RKO (cell line): ENCODE data around the gene PGBD4.

ENCODE experiments used
- DNase-seq: peaks from one replicate; pipeline ENCODE4 v3.0.0-alpha.2; 2016; ENCODE audit warnings: low spot score

Gene PGBD4

DNA sequence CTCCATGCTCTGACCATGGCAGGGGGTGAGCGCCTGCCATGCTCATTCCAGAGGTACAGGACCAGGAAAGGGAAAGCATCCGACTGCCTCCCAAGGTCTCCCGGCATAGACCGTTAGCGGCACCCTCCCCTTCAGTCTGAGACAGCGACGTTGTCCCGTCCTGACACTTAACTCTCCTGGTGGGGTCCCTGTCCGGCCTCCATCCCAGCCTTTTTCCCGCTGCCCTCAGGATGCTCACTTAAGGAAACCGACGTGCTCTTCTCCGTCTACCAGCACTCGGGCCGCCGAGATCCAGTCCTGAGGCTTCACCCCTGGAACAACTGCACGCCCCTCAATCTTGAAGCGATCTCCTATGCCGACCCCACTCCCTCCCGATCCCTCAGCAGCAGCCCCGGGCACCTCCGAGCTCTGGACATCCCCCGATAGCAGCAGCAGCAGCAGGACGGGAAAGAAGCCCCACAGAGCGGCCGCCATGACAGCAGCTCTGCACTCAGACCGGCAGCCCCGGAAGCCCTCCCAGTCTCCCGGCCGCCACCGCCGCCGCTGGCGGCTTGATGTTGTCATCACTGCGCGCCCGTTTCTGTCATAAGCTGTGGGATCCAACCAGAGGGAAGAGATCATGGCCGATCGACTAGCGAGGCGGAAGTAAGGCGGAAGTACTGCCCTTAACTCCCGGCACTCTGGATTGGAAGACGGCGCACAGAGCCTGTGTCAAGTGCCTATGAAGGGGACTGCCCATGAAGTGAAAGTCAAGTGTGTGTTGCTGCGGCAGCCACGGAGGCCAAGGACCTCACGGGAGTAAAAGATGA lies at the start of gene PGBD4, which contains the start of gene EMC7:
Gene PGBD4, plus strand, starts transcription at position 718 of the 809 bp plus-strand sequence. CDS start 449 bp downstream, outside the sequence.
Gene EMC7, minus strand, starts transcription at position 497 of the 809 bp plus-strand sequence. Its CDS starts 23 bp downstream, at position 474.
- peak; percentile 97 for DNase-seq

DNA sequence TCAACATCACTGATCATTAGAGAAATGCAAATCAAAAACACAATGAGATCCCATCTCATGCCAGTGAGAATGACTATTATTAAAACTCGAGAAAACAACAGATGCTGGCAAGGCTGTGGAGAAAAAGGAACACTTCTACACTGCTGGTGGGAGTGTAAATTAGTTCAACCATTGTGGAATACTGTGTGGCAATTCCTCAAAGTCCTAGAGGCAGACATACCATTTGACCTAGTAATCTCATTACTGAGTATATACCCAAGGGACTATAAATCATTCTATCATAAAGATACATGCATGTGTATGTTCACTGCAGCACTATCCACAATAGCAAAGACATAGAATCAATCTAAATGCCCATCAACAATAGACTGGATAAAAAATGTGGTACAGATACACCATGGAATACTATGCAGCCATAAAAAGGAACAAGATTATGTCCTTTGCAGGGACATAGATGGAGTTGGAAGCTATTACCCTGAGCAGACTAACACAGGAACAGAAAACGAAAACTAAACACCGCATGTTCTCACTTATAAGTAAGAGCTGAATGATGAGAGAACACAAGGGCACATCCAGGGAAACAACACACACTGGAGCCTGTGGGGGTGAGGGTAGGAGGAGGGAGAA lies 47.7 kb upstream of the PGBD4 start:
- no peak for DNase-seq

DNA sequence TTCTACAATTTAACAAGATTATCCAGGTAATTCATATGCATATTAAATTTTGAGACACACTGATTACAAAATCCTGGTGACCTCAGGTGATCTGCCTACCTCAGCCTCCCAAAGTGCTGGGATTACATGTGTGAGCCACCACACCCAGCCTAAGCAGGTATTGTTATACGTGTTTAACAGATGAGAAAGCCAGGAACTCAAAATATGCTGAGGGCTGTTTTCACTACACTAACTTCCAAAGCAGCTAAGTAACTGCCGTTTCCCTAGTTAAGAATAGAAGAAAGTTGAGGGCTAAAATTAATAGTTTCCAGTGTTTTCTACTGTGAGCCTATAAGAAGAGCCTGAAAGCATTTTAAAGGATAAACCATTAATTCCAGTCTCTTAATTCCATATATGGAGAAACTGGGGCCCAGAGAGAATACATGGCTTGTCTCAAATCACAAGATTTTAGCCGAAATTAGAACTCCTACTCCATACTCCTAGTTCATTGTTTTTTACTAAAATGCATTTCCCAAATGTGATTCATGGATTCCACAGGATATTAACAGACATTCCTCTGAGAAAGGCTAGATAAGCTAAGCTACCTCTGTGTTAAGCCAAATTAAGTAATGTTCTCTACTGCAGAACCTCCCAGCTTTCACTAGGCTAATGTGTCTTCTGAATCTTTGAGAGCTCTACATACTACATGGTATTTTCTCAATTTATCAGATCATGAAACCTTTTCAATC lies 45.9 kb upstream of the PGBD4 start:
- DNase-seq = peak; percentile 16

DNA sequence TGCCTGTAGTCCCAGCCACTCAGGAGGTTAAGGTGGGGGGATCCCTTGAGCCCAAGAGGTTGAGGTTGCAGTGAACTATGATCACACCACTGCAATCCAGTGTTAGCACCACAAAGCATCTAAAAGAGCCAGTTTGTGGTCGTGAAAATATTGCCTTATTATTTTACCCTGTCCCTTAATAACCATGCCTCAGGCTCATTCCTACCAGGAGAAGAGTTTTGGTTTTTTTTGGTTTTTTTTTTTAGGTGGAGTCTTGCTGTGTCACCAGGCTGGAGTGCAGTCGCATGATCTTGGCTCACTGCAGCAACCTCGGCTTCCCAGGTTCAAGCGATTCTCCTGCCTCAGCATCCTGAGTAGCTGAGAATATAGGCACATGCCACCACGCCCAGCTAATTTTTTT lies 45.0 kb upstream of the PGBD4 start:
- no peak for DNase-seq

DNA sequence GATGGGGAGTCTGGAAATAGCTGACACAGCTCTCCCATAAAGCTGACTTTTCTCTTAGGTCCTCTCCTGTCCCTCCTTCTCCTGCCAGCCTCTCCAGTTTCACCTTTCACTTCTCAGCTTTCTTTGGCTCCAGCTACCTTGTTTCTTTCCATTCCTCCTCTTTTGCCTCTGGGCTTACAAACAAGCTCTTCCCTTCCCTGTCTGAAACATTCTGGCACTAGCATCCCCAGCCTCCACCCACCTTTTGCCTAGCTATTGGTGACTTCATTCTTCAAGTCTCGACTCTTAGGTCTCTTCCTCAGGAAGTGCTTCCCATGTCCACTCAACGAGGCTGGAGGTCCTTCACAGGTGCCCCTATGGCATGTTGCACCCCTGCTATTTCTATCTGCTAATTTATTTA lies 42.4 kb upstream of the PGBD4 start:
- no peak for DNase-seq

DNA sequence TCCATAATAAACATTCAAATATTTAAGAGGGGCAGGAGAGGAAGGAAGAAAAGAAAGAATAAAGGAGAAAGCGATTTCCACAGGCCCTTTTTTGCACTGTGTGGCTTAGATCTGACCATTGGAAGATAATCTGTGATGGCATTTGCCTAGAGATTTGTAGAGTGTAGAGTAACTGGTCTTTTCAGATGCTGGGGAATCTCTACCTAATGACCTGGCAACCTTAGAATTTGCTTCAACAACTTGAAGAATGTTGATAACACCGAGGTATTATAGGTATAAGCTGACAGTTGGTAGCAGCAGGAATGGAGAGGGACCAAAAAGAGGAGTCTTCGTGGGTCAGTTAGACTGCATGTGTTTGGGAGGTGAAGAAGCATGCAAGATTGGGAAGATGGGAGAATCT lies 41.9 kb upstream of the PGBD4 start:
- DNase-seq = no peak

DNA sequence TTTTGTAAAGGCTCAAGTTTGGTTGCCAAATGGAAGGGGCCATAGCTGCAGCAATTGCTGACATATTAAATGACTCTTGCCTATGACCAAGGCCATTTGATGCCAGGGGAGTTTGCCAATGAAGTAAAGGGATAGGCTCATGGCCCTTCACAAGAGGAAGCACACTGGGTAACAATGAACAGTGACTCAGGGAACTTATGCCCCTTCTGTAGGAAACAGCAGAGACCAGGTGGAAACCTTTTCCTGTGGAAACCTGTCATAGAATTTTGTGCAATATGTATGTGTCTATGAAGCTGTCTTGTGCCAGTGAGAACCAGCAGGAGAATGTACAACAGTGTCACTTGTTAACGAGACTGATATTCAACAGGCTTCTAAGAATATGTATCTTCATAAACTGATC lies 37.4 kb upstream of the PGBD4 start:
- DNase-seq = no peak

DNA sequence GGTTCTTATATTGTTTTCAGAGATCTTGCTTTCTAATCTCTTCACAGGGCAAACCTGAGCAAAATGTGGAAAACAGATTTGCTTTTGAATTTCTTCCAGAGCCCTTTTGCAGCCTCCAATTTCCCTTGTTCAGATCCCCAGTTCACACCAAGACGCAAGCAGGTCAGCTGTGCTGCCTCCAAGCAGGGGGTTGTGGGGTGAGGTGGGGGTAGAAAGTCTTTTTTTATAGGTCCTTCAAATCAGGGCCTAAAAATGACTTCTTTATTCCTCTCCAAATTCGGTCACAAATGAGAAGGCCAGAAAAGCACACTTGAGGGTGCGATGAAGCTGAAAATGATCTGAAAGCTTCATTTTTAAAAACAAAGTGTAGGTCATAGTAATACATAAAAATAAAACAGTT lies 36.6 kb upstream of the PGBD4 start:
- DNase-seq = no peak

DNA sequence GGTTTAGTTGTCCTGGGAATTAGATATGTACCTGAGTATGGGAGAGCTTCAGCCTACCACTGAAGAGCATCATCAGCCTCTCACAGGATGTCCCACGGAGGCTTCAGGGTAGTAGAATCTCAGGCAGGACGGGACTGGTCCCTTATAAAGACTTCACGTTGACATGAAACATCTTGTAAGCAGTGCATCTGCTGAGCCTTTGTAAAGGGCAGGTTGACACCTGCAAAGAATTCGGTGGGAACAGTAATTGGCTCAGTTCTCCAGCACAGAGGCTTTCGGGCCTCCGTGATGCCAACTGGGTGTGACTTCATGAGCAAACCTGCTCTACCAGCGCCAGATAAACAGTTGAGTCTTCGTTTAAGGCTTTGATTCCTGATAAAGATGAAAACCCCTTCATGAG lies 35.9 kb upstream of the PGBD4 start:
- DNase-seq = no peak

DNA sequence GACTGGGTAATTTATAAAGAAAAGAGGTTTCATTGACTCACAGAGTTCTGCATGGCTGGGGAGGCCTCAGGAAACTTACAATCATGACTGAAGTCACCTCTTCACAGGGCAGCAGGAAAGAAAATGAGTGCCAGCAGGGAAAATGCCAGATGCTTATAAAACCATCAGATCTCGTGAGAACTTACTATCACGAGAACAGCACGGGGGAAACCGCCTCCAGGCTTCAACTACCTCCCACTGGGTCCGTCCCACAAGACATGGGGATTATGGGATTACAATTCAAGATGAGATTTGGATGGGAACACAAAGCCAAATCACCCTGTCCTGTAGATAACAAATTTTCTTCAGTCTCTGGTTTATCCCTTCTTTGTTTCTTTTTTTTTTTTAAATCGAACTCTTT lies 31.9 kb upstream of the PGBD4 start:
- no peak for DNase-seq

DNA sequence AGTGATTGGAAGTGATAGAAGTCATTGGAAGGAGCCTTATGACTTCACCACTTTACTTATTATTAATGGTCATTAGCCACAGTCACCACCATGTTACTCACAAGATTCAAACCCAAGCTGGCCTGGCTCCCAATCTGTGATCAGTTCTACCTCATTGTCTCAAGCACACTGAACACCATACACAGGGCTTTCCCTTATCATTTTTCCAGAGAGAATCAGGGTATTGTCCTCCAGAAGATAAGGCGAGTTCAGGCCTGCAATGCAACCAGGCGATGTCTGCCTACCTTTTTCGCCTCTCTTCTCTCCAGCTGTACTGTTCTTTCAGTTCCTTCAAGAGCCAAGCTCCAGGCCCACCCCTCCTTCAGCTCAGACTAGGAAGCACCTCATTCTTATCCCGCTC lies 25.1 kb upstream of the PGBD4 start:
- no peak for DNase-seq

DNA sequence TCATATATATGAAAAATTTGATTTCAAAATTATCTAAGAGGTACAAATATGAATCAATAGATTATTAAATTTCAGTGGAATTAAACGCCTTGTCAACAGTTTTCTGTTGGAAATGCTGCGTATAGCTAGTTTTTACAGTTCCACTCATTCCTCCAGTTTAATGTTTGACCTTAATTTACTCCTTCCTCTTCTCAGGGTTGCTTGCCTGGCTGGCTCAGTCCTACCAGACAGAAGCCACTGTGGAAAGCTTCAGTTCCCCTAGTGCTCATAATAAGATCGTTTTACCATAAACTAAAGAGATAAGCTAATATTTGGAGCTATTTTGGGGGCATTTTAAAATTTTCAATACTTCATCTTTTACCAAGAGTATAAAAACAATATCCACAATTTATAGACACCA lies 23.0 kb upstream of the PGBD4 start:
- no peak for DNase-seq

DNA sequence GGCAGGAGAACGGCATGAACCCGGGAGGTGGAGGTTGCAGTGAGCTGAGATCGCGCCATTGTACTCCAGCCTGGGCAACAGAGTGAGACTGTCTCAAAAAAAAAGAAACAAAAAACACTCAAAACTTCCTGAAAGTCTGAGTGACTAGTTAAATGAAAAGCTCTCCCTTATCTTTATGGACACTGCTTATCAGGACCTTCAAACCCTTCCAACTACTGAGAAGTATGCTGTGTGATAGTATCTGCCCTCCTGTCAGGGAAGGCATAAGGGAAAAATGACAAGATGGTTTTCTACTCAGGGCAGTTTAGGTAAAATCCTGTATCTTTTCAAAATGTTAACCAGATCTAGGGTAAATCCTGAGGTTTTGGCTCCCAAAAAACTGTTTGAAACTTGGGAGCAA lies 22.0 kb upstream of the PGBD4 start:
- no peak for DNase-seq

DNA sequence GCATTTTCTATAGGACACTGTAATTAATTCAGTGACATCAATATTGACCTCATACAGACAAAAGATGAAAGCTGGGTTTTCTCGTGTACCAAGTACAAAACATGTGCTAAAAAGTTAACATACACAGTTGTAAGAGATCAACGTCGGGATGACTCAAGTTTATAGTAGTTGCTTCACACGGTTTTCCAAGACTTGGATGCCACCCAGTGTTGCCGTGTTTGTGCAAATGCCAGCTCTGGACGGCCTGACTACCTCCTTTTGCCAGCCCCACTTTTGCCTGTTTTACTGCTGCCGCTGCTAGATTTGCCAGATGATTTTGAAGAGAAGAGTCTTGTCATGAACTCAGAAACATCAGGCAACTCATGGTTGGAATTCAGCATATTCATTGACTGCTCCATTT lies 17.8 kb upstream of the PGBD4 start:
- DNase-seq = no peak

DNA sequence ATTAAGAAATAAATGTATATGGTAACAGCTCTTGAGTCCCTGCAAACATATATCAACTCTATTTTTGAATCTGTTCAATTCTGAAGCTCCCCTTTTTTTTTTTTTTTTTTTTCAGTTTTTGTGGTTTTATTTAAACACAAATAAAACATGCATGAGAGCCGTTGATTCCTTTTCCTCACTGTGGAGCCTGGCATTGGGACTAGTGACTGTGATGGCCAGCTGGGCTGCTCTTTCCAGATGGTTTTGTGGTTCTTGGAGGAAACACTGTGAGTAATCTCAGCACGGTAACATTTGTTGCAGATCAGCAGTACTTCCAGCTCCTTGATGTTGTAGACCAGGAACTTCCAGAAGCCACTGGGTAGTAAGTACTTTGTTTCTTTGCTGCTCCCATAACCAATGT lies 16.1 kb upstream of the PGBD4 start:
- DNase-seq = no peak

DNA sequence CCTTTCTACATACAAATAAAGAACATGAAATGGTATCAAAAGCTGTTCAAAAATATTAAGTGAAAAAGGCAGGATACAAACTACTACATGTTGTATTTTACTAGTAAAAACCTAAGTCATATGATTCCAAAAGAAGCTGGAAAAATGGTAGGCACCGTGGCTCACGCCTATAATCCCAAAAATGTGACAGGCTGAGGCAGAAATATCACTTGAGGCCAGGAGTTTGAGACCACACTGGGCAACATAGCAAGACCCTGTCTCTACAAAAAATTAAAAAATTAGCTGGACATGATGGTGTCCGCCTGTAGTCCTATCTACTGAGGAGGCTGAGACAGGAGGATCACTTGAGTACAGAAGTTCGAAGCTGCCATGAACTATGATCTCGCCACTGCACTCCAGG lies 2.0 kb upstream of the PGBD4 start:
- DNase-seq = no peak

DNA sequence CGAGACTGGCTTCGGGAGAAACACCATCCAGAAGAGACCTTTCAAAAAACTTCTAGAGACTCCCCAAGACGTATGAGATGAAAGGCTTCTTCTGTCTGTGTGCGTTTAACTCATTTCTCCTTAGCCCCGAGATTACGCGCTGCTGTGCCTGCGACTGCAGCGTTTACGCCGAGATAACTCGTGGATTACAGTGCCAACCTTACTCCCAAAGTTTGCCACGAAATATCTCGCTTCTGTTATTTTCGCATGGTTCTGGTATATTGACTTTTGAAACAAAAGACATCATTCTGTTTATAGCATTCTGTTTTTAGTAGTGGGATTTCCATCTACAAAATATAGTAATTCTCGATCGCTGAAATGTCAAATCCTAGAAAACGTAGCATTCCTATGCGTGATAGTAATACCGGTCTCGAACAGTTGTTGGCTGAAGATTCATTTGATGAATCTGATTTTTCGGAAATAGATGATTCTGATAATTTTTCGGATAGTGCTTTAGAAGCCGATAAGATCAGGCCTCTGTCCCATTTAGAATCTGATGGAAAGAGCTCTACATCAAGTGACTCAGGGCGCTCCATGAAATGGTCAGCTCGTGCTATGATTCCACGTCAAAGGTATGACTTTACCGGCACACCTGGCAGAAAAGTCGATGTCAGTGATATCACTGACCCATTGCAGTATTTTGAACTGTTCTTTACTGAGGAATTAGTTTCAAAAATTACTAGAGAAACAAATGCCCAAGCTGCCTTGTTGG lies 467 bp downstream of the PGBD4 start:
- no peak for DNase-seq

DNA sequence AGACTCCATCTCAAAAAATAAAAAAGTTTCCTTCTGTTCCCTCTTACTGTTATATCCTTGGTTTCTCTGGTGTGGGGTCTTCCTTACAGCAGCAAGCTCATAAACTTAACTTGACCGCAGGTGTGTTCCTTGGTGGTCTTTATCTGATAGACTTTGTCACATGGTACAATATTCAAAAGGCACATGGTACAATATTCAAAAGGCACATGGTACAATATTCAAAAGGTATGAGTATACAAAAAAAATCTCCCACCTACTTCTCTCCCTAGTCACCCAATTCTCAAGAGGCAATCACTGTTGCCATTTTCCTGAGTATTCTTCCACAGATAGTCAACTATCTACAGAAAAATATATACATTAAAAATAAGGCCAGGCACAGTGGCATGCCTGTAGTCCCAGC lies 4.5 kb downstream of the PGBD4 start:
- DNase-seq = no peak

DNA sequence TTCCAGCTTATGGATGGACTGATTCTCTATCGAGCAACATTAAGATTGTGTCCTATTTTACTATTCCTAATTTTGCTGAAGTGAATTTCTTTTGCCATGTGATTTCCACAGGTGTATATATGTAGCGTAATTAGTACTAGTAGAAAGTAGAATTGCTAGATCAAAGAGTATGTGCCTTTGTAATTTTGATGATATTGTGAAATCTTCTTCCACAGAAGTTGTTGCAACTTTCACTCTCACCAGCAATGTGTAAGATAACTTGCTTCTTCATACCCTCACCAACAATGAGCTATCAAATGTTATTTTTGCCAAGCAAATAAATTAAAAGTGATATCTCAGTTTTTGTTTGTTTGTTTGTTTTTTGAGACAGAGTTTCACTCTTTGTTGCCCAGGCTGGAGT lies 5.4 kb downstream of the PGBD4 start:
- DNase-seq = no peak

DNA sequence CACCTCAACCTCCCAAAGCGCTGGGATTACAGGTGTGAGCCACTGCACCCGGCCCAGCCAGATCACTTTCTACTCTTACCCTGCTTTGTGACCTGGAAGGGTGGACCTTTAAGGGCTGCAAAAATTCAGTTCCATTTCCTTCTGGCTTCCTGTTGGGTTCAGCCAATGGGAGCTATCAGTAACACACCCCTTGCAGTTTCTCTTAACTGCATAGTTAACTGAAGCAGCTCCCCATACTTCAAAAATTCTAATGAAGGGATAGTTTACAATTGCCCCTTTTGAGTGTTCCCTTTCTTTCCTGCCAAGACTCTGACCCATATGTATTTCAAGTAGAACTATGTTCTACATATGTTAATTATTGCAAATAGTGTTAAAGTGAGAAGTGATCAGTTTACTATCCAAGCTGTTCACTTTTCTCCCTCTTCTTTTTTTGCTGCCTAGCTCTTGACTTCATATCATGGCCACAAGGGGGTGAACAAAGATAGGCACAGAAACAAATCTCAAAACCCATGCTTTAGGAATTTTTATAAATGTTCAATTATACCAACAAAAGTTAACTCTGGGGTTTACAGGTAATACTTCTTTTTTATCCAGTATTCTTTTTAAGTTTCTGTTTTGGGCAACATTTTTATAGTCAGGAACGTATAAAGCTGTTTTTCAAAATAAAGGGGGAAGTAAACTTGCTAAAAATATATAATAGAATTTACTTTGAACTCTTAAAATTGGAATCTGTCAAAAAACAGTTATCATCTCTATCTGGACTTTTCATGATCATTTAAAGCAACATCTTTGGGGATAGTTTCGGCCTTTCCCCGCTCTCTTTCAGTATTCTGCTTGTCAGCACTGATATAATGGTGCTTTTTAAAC lies 8.1 kb downstream of the PGBD4 start:
- DNase-seq = peak; percentile 63

DNA sequence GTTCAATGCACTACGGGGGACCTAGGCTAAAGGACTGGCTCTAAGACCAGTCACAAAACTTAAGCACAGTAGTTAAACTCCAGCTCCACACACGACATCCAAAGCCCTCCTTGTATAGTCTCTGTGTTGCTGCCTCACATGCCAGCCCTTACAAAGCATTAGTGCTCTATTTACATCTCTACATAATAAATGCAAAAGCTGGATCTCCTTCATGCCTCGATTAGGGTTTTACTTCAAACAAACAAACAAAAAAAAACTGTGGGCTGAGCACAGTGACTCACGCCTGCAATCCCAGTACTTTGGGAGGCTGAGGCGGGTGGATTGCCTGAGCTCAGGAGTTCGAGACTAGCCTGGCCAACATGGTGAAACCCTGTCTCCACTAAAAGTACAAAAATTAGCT lies 9.6 kb downstream of the PGBD4 start:
- DNase-seq = no peak
